Muscle of back (tissue), 11 donors: ENCODE measurements around the gene SPHK1. TPM values are rescaled to one million over a fixed set of nuclear protein-coding genes. Genes with fewer than 3 reads are reported as not detected.

Source experiments
- DNase-seq, 3 donors: peaks; one replicate each; pipeline versions ENCODE4 v3.0.0 to v3.0.0-alpha.2; 2013
- polyA plus RNA-seq, 10 donors: library from polyadenylated mRNA; unstranded; fragments of 120-200 nt; gene quantifications; one replicate each; pipeline ENCODE4 v1.2.1, GENCODE V29; 2013; ENCODE audit not compliant: insufficient read length in 10 of 10

Gene SPHK1
- polyA plus RNA-seq, 10 donors = 0.84 to 3.1 (median 1.6) TPM

DNA sequence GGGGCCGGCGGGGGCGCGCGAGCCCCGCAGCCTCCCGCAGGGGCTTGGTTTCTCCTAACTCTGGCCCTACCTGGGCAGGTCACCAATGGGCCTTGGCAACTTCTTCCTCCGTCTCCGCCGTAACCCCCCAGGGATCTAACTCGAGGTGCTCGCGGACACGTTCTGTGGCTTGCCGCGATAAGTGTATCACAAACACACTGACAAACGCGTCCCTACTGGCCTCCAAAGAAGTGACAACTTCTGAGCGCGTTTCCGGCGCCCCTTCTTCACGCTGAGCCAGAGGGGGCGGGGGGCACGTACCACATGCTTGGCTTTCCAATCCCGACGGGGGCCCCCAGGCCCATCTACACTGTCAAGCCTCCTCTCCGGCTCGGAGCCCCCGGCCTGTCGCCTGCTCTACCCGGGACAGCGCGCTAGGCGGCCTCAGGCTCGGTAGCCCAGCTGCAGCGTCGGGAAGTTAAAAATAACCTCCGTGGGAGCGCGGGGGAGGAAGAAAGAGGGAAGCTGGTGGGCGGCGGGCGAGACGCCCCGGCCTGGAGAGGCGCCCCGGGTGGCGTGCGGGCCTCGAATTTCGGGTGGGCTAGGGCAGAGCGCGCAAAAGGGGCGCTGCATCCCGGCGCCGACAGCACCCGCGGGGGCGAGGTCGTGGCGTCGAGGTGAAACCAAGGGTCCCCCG lies 725 bp upstream of the SPHK1 start:
- peak in 1 of 3 donors; percentile 86 for DNase-seq

DNA sequence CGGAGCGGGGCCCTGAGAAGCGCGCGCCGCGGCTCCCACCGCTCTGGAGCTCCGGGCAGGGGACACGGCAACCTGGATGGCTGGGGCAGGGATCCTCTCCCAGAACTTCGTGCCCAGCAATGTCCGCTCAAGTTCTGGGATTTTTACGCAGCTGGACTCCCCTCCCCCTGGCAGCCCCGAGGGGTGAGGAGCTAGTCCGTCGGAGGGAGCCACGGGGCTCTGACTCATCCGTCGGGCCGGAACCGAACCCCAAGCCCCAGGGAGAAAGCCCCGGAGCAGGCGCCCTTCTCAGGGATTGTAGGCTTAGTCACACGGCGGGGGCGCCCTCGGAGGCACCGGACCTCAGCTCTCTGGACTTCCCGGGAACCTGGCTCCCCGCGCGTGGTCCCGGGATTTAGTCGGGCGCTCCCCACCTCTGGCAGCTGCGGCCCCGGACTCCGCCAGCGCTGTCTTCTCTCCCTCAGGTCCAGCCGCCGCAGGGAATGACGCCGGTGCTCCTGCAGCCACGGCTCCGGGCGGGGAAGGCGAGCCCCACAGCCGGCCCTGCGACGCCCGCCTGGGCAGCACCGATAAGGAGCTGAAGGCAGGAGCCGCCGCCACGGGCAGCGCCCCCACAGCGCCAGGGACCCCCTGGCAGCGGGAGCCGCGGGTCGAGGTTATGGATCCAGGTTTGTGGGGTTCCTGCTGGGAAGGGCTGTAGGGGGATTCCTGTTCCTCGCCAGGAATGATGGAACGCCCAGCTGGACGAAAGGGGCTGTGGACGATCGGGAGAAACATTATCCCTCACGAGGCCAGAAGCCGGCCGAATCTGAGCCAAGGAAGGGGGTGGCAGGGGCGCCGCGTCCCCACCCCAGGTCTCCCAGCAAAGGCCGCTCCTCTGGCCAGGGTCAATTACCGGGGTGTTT lies 830 bp downstream of the SPHK1 start:
- DNase-seq = no peak

DNA sequence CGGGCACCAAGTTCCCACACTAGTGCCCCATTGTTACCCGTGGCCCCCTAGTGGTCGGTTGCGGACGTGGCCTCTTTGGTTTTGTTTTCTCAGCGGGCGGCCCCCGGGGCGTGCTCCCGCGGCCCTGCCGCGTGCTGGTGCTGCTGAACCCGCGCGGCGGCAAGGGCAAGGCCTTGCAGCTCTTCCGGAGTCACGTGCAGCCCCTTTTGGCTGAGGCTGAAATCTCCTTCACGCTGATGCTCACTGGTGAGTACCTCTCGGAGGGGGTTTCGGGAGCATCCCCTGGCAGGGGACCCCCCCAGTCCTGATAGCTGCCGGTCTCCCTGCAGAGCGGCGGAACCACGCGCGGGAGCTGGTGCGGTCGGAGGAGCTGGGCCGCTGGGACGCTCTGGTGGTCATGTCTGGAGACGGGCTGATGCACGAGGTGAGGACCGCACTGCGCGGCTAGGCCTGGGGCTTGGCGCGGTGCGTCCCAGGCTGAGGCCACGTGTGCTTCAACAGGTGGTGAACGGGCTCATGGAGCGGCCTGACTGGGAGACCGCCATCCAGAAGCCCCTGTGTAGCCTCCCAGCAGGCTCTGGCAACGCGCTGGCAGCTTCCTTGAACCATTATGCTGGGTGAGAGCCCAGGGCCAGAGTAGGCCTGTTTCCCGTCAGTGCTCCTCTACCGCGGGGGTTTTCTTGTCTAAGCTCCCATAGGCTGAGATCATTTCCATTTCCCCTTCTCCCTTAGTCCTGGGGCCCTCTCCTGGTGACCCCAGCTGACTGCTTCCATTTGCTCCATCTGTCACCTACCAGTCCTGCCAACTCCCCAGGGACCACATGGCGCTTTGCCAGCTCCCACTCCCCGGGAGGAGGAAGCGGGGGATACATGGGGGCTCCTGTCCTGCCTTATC lies 1.7 kb downstream of the SPHK1 start:
- peak in 2 of 3 donors; percentile 59 to 76 for DNase-seq

DNA sequence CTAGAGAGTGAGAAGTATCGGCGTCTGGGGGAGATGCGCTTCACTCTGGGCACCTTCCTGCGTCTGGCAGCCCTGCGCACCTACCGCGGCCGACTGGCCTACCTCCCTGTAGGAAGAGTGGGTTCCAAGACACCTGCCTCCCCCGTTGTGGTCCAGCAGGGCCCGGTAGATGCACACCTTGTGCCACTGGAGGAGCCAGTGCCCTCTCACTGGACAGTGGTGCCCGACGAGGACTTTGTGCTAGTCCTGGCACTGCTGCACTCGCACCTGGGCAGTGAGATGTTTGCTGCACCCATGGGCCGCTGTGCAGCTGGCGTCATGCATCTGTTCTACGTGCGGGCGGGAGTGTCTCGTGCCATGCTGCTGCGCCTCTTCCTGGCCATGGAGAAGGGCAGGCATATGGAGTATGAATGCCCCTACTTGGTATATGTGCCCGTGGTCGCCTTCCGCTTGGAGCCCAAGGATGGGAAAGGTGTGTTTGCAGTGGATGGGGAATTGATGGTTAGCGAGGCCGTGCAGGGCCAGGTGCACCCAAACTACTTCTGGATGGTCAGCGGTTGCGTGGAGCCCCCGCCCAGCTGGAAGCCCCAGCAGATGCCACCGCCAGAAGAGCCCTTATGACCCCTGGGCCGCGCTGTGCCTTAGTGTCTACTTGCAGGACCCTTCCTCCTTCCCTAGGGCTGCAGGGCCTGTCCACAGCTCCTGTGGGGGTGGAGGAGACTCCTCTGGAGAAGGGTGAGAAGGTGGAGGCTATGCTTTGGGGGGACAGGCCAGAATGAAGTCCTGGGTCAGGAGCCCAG lies 2.8 kb downstream of the SPHK1 start:
- DNase-seq = no peak

DNA sequence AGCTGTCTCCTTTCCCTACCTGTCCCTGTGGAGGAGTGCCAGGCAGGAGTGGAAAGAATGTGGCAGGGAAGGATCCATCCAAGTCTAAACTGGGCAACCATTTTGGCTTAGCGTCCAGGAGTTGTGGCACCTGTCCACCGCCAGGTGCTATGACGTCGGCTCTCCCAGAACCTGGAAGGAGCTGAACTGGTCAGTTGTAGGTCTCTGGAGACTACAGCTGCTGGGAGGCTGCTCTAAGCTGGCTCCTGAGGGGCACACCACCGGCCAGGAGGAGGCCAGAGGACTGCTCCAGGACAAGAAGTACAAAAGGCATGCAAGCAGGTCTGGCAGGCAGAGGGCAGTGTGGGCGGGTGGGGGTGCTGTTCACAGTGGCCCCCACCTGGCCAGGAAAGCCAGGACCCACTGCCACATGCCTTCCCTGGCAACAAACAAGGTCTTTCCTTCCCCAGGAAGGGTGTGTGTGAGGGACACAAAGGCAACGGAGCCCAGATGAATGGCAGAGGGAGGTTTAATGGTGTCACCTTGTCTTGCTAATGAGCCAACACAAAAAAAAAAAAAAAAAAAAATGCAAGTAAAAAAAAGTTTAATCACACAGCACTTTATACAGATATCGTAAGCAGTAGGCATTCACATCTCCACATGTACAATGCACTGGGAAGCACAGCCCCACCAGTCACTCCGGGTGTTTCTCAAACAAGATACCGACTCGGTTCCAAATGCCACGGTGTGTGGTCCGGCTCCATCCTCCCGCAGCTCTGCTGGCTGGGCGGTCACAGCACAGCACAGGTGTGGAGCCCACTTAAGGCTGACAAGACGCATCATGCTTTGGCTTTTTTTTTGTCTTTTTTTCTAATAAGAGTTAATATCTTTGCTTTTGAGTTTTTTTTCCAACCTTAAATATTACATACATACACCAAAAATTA lies 4.8 kb downstream of the SPHK1 start:
- DNase-seq = no peak

DNA sequence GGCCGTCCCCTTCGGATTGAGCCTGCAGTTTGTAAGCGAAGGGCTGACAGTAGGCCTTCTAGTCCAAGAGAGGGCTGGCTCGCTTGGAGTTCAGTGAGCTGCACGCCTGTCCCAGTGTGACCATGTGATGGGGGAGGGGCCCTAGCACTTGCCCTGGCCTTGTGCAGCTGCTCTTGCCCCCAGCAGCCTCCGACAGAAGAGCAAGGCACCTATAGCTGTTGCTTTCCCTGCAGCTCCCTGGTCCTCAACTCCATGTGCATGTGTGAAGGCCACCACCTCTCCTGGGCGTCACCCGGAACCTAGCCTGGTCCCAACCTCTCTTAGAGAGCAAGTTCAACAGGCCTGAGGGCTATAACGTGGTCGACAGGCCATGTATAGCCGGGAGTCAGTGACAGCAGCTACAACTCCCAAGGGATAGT lies 5.6 kb downstream of the SPHK1 start:
- no peak for DNase-seq

DNA sequence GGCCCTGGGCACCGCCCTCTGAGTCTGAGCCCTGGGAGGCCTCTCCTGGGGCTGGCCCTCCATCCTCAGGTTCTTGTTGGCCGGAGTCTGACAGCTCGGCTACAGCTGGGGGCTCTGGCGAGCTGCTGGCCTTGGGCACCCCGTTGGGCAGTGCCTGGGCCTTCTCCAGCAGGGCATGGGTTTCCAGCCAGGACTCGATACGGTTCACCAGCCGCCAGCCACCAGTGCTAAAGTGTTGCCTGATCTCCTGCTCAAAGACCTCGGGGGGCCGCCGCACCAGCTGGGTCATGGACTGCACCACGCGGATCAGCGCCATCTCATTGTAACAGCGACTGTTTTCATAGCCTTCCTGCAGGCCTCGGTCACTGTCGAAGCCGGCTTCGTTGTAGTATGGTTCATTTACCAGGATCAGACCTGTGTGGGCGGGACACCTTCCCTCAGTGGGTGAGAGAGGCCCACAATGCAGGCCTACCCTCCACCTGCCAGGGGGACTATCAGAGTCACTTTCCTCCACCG lies 6.8 kb downstream of the SPHK1 start:
- DNase-seq = no peak

DNA sequence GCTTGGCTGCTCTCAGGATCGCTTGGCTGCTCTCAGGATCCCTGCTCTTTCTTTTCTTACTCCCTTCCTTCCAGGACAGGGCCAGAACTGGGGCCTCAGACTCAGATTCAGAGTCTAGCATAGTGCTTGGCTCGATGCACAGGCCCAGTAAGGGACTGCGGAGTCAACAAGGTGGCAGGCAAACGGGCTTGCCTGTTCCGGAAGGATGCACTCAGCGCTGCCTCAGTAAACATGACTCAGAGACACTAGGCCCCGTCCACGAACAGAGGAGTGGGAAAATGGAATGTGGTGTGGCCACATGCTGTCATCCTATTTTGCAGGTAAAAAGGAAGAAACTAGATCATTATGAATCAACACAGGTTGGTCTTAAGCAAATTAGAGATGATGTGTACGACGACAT lies 9.8 kb downstream of the SPHK1 start:
- no peak for DNase-seq

DNA sequence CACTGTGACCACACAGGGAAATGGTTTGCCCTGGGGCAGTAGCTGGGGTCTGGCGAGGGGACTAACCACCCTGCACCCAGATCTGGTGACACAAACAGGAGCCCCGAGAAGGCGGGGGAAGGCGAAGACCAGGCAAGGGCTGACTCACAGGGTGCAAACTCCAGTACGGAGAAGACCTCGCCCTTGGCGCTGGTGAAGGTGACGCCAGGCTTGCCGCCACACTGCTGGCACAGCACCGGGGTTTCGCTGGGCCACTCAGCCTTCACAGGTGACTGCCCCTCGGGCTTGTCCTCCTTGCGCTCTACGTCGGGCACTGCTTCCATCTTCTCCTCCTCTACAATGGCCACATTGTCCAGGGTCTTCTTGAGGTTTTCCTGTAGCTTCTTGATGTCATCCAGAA lies 11.6 kb downstream of the SPHK1 start:
- DNase-seq = no peak

DNA sequence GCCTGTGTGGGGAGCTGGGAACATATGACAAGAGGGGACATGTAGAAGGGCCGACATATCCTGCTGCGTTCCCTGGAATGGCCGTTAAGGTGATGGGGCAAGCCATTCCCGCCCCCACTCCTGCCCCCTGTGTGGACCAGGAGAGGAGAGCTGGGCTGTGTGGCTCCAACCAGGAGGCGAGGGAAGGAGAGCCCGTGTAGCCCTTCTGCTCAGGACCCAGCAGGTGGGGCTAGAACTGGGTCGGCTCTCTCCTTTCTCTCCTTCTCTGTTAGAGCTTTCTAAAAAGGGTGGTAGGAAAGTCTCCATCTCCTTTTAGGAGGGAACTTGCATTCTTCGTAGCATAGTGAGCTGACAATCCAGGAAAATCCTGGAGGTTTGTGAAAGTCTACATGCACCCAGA lies 12.8 kb downstream of the SPHK1 start:
- DNase-seq = no peak

DNA sequence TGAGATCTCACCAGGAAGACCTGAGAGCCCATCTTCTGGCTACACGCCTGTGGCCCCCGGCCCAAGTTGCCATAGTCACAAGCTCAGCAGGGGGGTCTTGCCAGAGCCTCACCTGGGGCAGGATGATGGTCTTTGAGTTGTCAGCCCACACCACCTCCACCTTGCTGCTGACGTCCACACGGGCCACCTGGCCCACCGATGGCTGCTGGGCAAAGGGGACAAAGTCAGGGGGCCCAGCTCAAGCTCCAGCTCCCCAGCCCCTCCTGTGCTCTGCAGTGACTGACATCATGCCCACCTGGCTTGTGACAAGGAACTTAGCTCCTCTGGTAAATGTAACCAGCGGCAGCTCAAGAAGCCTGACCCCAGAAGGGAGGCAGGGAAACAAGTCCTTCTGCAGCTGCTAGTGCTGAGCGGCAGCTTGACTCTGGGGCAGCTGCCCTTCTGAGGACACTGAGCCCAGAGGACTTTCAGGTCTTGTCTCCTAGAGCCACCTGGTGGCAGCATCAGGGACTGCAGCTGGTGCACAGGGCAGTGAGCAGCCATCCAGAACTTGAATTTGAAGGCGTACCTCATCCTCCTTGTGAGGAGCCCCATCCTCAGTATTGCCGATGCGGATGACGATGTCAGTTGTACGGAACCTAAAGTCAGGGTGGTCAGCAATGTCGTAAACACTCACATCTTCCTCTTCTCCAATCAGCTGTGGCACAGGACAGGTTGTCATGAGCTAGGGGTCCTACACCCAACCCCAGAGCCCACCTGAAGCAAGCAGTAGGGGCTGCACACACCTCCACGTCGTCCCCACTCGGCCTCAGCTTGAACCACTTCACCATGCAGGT lies 13.5 kb downstream of the SPHK1 start:
- DNase-seq = peak; percentile 79 to 90 (median 88)

DNA sequence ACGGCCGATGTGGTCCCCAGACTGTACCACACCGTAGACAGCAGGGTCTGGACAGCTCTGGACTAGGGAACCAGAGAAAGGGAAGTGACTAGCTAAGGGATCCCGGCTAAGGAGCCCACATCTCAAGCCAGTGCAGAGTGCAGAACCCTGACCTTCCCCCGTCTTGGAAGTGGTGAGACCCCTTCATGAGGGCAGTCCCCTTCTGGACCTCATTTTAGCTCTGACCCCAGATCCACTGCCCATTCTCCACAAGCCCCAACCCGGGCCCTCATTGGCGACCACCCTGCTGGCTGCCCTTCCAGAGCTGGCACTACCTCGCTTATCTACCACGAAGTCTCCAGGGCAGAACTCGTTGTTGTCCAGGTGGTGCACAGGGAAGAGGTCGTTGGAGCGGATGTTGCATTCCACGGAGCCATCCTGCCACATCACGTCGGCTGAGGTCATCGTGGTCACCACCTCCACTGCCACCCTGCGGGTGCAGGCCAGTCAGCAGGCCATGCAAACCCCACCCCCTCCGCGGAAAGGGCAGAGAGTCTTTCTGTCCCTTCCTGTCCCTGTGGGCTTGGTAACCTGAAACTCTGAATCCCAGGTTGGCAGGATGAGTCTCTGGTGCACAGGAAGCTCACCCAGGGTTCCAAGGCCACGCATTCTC lies 14.2 kb downstream of the SPHK1 start:
- no peak for DNase-seq

DNA sequence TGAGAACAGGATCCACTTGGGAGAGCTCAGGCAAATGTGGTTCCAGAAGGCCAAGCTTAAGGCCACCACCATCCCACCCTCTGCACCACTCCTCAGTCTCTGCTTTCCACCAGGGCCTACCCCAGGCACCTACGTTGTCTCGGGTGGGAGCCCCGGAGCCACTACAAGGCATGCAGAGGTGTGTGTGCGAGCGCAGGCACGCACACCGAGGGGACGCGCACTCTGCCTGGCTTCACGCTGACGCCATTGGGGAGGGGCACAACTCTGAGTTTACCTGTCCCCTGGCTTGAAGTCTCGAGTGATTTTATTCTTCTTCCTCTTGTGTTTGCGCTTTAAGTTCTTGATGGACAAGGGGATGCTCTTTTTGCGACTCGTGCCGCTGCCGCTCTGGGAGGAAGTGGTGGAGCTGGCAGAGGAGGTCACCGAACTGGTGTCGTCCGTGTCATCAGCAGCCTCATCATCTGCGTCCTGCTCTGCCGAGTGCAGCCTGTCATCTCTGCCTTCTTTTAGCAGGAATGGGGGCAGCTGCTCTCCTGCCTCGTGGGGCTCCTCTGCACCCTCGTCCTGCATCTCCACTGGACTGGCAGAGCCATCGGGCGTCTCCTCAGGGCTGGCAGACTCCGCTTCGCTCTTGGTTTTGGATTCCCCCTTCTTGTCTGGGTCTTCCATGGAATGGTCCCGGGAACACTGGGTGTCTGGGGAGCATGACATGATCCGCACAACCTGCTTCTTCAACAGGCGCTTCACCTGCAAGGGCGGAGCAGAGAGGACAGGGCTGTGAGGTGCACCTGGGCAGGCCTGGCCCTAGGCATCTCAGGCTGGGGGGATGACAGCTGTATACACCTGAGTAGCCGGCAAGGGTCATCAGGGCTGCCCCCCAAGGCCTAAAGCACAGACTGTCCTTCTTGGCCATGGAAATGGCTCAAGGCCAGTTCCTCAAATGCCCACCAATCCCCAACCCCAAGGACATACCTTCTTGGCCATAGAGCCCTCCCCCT lies 15.1 kb downstream of the SPHK1 start:
- no peak for DNase-seq

DNA sequence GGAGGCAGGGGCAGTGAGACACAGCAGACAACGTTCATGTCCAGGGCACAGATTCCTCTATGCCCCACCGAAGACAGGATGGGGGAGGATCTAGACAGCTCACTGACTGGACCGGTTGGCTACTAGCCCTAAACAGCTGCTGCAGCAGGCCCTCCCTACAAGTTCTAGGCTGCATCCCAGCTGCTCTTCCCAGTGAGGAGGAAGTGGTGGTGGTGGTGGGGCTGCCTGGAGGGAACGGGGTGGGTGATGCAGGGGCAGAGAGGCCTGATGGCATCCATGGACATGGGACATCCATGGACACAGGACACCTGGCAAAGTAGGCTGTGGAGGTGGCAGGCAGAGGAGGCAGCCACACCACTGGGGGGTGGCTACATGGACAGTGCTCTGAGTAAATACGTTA lies 18.3 kb downstream of the SPHK1 start:
- DNase-seq = no peak

DNA sequence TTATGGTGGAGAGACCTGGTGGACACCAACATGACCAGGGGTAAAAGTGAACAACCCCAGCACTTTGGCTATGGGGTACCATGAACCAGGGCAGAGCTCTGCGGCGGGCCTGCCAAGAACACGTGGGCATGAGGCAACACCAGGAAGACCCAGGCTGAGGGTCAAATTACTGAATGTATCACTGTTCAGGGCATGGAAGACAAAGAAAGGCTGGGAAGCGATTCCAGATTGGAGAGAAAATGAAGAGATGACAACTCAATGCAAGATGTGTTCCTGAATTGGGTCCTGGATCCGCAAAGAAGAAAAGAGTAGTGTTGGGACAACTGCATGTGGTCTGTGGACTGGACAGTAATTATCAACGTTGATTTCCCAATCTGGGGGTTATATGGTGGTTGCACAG lies 19.8 kb downstream of the SPHK1 start:
- DNase-seq = no peak

DNA sequence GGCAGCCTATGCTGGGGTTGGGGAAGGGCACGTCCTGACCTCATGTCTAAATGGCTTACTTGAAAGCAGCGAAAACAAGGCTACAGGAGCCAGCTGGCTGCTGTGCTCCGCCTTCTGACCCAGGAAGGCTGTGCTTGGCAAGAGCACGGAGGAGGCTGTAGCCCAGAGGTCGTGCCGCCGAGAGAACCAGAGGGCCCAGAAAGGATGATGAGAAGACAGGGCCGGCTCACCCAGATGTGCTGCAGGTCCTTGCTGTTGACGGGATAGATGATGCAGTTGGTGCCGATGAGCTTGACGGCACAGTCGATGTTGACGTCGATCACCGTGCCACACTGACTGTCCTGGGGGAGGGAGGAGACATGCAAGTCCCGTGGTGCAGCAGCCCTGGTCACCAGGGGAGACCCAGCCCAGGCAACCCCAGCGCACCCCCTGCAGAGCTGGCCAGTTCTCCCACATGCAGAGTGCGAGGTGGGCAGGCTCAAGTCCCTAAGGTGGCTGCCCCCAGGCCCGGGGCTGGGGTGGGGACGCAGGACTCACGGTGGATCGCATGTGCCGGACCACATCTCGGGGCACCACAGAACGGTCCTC lies 20.7 kb downstream of the SPHK1 start:
- no peak for DNase-seq

DNA sequence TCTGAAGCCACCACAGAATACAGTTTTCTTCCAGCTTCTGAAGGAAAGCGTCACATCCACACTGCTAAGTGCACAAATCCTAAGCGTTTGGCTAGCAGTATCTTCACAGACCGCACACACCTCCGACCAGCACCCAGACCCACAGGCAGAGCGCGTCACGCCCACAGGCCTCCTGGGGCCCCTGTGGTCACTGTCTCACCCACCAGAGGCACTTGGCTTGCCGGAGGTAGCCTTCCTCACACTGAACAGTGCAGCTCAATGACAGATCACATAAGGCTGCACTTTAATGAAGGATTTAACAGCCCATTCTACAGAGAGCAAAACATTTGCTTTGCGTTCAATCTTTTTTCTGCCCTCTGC lies 21.2 kb downstream of the SPHK1 start:
- no peak for DNase-seq
